GM18873 (cell line): ENCODE measurements around the gene FCSK.
"Not testable (repeated sequence)": the region's sequence is repeated elsewhere in the genome, so short reads cannot be mapped to it uniquely, and the experiment has no call there.

ENCODE experiments used
- ATAC-seq: cut with Tn5 transposase; IDR thresholded peaks from one replicate; pipeline ENCODE4 v1.9.1; 2021; ENCODE audit warnings: mild to moderate bottlenecking, moderate library complexity, moderate number of reproducible peaks; ENCODE audit not compliant: unreplicated experiment, low FRiP score

Gene FCSK

DNA sequence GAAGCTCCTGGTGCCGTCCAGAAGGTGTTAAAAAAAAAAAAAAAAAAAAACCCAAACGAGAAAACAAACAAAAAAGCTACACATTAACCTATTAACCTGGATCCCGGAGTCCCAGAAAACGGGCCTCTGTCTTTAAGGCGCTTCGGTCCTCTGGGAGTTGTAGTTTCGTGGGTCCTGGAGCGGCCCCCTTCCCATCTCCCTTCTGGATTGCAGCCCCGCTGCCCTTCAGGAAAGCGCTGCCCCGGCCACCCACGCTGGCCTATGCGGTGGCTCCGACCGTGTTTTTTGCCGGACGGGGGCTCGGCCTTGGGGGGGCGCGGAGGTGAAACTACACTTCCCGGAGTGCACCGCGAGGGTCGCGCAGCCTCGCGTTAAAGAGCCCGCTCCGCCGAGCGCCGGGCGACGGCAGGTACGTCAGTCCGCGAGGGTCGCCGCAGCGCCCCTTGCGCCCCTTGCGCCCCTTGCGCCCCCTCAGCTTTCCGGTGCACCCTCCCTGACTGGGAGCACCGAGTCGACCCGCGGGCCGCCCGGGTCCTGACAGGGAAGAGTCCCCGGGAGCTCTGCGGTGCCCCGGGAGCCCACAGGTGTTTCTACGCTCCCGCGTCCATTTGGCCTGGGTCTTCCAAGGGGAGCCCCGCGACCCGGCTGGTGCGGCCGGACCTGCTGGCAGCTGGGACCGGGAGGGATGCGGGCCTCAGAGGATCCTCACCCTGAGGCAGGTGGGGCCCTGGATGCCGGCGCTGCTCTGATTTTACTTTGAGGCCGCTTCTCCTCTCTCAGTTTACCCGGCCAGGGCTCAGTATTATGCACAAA lies at the start of gene FCSK:
Gene FCSK (plus strand): TSS at position 374 of the 813 bp plus-strand sequence. CDS start 8,596 bp downstream, outside the sequence.
- no peak for ATAC-seq

DNA sequence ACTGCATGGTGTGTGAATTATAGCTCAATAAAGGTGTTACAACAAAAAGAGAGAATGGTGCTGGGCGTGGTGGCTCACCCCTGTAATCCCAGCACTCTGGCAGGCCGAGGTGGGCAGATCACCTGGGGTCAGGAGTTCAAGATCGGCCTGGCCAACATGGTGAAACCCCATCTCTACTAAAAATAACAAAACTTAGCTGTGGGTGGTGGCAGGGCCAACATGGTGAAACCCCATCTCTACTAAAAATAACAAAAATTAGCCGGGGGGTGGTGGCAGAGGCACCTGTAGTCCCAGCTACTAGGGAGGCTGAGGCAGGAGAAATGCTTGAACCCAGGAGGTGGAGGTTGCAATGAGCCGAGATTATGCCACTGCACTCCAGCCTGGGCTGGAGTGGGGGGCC lies 48.3 kb upstream of the FCSK start:
- ATAC-seq, result not testable (repeated sequence)

DNA sequence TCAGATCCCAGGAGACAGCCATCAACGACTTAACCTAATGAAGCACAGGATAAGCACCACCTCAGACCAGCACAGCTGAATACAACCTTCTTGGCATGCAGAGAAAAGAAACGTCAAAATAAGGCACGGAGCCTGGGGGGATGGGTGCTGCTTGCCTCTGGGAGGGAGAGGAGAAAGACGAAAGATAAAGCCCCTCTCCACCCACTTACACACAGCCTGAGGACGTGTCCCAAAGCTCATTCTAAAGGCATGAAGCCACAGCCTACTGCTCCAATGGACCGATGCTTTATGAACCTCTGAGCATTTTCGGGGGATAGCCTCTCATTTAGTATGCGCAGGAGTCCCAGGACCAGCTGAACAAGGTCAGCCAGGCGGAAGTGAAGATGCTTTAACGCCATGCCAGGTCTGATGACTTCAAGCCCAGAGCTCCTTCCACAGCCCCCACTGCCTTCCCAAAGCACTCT lies 46.6 kb upstream of the FCSK start:
- ATAC-seq, result no peak

DNA sequence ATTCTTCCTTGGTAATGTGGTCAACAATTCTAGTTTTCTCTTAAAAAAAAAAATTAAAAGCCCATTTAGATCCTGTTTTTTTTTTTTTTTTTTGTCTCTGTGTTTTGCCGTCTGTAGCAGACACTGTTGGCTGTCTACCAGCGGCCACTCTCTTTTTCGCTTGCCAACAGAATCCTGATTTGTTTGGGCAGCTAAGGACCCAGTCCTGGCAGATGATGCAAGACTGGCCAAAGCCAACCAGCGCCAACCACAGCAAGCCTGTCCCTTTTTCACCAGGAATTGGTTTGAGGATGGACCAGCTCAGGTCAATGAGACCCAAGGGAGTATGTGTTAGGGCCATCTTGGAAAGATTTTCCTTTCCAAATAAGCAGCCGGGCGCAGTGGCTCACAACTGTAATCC lies 43.7 kb upstream of the FCSK start:
- no peak for ATAC-seq

DNA sequence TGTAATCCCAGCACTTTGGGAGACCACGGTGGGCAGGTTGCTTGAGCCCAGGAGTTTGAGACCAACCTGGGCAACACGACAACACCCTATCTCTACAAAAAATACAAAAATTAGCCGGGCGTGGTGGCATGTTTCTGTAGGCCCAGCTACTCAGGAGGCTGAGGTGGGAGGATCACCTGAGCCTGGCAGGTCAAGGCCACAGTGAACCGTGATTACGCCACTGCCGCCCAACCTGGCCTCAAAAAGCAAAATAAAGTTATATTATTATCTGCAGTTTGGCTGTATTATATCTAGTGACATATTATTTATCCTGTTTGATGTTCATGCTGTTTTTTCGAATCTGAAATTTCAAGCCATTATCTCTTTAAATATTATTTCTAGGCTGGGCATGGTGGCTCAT lies 42.0 kb upstream of the FCSK start:
- ATAC-seq, result no peak

DNA sequence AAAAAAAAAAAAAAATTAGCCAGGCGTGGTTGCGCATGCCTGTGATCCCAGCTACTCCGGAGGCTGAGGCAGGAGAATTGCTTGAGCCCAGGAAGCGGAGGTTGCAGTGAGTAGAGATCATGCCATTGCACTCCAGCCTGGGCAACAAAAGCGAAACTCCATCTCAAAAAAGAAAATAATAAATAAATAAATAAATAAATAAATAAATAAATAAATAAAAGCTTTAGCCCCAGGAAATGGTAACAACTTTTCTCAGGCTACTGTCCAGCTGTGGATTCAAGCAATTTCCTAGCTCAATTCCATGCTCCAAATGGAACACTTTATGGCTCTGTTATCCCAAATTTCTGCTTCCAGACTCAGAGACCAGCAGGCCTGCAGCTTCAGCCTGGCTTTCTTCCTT lies 40.8 kb upstream of the FCSK start:
- not testable (repeated sequence) for ATAC-seq

DNA sequence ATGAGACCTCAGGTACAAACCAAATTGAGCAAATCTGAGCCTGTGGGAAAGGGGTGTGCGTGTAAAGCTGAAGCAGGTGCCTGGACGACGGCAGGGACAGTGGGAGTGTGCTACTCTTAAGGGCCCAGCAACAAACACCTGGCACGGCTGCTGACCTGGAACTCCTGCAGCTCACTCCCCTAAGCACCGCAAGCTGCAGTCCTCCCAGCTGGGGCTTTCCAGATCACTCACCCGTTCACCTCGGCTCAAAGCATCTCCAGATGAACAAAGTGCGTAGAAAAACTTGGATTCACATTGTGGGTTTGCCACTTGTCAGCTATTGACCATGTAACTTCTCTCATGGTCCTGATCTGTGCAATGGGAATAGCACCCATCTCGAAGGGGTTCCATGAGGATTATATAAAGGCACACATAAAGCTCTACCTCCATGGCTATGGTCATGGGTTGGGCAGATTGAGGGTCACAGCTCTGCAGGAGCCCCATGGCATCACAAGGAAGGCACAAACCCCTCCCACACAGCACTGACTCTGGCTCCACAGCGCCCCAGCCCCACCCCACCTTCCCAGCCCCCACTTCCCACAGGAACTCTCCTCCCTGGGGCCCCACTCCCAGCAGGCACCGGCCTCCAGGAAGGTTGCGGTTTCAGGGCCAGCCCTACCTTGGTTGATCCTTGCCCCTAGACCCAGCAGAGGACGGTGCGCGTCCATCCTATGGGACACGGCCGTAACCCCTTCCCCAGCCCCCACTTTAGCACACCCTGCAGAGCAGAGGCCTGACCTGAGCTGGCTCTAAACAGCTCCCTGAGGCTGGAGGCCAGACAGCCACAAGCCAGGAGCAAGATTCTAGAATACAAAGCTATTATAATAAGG lies 37.4 kb upstream of the FCSK start:
- ATAC-seq, result peak; percentile 67

DNA sequence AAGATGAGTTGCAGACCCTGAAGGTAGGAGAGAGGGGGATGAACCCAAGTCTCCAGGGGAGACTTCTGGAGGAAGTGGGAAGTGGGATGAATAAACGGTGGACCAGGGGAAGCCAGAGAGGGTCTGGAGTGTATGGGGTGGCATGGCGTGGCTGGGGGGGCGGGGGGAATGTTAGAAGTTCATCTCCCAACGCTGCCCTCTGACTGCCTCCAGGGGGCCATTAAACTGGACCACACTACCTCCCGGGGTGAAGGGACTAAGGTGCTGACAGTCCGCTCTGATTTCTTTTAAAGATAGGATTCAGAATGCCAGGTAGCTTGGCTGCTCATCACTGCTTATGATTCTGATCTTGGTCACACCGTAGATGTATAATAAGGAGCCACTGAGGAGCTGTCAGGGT lies 36.7 kb upstream of the FCSK start:
- ATAC-seq, result no peak

DNA sequence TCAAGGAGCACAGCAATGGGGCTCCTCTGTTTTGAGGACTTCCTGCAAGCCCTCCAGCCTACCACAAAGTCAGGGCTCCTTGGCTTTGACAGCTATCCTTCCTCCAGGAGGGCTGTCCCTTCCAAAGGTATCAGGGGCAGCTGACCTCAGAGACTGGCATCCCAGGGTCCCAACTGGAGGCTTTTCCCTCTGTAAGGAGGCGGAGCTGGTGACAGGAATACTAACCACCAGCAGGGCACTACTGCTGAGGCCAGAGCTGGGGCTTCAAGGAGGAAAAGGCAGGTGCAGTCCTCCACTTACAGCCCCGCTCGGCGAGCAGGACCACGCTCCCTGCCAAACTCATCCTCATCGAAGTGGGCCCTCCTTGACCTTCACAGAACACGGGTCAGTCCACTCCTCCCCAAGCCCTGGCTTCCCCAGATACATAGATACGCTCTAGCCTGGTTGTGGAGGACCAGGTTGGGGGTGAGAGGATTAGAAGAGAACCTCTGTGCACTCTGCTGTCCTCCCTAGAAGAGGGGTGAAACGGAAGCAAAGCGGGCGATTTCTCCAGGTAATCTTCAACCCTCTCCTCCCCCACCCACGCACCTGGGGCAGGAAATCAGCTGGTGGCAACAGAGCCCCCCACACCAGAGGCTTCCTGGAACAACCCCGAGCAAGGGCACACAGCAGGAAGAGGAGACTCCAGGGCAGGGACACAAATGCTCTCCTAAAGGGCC lies 36.0 kb upstream of the FCSK start:
- ATAC-seq, result no peak

DNA sequence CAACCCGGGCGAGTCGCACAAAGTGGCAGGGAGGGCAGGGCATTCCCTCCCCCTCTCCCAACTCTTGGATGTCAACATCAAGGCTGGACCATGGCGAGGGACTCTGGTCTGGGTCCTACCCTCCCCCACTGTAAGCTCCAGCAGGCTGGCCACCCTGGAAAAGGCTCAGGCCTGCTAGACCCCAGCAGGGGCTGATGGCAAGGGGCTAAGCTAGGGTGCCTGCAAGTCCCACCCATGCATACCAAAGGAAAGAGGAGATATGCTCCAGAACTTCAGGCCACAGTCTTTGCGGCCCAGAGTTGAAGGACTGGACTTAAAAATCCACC lies 35.4 kb upstream of the FCSK start:
- ATAC-seq, result no peak

DNA sequence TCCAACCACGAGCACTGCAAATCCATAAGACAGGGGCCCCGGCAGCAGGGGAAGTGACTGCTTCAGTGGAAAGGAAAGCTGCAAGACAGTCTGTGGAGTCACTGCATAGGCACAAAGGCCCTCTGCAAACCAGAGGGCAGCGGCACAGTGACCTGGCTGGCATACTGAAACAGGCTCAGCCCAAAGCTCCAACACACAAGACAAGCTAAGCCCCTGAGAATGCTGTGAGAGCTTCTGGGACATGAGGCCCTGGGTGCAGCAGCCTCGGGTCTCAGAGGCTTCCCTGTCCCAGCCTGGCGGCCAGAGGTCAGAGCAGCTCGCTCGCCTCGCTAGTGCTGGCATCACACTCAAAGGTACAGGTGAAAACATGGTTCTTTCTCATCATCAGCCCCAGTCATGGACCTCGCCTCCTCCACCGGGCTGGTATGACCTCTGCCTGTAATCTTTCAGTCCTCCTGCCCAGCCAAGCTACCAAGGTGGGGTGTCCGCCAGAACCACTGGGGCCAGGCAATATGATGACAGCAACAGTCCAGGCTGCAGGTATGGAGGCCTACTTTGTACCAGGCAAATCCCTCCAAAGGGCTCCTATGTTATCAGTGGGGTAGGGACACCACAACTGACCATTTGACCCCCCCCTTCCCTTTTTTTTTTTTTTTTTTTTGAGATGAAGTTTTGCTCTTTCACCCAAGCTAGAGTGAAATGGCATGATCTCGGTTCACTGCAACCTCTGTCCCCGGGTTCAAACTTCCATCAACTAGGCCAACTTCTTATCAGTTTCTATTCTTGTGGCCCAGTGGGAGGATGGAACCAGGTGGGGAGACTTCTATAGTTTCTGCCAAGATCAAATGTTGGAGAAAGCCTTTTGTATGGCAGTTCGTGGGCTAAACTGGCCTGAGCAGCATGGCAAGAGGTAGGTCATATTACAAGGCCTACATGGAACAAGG lies 34.7 kb upstream of the FCSK start:
- ATAC-seq, result no peak

DNA sequence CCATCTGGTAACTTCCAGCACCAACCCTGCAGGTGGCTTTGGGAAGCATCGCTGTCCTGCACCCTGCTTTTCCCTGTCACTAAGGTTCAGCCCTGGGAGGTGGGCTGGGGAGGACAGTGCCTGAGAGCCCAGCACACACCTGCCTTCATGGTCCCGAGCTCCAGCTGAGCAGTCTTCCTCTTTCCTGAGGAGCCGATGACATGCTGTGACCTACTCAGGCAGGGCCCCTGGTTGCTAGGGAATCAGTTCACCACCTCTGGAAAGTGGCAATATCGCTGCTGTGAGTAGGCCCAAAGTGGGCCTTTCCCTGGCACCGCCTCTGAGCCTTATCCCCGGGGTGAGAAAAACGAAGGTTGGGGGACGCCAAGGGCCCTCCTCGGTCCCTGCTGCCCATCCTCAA lies 33.4 kb upstream of the FCSK start:
- ATAC-seq, result no peak

DNA sequence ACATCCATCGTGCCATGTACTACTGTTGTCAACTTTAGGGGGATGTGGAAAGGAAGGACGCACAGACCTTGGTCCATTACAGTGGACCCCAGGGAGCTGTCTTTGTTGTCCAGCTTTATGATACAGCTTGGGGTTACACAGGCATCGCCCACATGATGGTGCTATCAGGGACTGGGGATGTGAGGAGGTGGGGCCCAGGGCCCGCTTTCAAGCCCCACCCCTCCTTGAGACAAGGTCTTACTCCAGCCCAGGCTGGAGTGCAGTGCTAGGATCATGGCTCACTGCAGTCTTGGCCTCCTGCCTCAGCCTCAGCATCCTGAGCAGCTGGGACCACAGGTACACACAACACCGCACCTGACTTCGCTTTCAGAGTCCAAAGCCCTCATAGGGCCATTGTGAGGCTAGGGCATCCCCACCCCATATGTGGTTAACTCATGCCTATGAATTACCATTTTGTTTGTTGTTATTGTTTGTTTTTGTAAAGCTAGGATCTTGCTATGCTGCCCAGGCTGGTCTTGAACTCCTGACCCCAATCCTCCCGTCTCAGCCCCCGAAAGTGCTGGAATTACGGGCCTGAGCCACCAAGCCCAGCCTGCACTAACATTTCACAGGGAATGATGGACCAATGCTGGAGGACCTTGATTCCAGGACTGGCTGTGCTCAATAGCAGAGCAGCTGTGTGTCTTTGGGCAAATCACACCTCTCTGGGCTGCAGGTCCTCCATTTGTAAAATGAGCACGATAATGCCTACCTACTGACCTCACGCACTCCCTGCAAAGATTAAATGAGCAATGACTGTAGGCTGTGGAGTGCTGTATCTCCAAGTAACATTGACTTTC lies 32.7 kb upstream of the FCSK start:
- no peak for ATAC-seq

DNA sequence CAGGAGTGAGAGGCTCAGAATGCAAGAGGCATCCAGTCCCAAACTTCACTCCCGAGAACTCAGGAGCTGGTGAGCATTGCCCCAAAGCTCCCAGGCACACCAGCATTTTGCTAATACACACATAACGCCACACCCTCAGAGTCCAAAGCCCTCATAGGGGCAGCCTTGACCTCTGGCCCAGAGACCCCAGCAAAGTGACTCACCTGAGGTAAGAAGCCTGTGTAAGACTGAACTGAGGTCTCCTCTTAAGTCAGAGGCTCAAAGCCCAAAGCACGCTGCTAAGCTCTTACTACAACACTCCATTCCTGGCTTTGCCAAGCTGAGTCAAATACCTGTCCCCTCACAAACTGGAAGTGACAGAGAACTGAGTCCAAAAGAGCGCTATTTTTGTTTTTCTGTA lies 31.9 kb upstream of the FCSK start:
- ATAC-seq, result no peak

DNA sequence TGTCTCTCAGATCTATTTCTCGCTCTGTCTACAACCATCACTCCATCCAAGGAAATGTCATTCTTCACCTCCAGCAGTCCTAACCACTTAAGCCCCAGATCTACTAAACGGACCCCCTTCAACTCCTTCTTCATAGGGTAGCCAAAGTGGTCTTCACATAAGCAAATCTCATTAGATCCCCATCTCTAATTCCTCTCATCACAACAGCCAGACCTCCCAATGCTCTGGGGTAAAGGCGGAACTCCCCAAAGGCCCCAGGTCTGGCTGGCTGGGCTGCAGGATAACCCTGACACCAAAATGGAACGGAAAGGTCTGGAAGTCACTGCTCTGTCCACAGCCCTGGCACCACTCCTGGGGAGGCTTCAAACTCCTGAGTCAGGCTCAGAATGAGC lies 26.6 kb upstream of the FCSK start:
- ATAC-seq, result no peak

DNA sequence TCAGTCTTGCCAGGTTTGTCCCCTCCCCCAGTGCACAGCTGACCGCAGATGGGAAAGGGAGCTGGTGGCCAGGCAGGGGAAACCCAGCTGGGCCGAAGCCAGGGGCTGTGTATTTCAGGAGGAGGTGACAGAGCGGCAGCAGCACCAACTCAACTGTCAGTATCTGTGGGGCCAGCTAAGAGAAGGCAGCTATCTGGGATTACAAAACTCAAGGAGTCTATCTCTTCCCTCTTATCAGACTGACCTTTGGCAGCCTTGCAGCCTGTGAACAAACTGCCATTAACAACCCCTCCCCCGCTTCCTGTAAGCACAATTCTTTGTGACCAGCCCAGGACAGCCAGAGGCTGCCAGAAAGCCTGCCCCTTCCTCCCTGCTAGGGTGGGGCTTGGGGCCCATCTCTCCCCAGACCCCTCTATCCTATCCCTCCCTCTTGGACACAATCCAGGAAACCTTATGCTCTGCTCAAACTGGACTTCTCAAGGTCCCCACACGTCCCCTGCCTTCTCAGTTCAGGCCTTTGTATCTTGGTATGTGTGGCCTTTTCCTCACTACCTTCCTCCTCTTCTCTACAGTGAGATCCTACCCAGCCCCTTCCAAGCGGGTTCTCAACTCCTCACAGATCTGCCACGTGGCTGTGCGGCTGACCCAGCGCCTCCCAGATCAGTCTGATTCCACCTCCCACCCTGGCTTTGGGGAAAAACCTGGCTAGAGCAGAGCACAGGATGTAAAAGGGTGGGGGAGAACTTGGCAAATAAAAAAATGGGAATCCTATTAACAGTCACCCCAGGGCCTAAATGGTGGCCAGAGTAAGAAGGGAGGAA lies 26.0 kb upstream of the FCSK start:
- ATAC-seq, result no peak

DNA sequence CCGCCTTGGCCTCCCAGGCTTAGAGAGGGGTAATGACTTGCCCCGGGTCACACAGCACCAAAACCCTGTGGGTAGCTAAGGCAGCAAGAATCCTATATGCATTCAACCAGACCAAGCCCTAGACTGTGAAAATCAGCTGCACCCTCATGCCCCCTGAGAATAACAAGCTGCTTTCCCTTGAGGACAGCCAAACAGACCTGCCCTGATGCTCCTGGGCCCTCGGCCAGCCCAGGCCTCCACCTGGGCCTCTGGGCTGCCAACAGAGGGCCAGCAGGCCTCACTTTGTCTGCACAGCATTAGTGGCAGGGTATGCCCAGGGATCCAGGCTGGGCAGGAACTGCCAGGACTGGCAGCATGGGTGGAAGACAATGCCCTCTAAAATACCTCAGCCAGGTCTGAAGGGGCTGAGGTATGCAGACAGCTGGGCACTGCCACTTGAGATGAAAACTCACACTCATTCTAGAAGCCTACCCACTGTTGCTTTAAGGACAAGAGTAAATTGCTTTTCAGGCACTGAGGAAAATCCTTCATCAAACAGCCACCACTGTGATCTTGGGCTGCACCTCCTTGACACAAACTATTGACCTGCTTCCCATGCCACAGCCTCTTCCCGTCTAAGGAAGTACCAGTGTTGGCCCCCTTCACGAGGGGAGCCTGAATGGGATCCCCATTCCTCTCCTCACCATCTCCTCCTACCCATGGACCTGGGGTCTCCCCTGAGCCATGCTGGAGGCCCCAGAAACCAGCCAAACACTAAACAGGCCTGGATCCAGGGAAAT lies 24.3 kb upstream of the FCSK start:
- no peak for ATAC-seq
